NCI-H524 (cell line): Measurements from ENCODE around the gene GRIK5.
"Not testable (repeated sequence)": the region's sequence is repeated elsewhere in the genome, so short reads cannot be mapped to it uniquely, and the experiment has no call there.

ENCODE experiments used
- DNase-seq, 2 experiments: peaks; one replicate each; lab custom pipeline; 2025; lab: John Stamatoyannopoulos, UW

GRIK5 gene

GRCh38 chr19:42051166-42052115 is 18.6 kb downstream of the GRIK5 start:
- peak in 1 of 2 experiments; percentile 24 for DNase-seq

GRCh38 chr19:42048992-42049391 is 21.0 kb downstream of the GRIK5 start:
- no peak for DNase-seq

- DNase-seq, result no peak
Measured at GRCh38 chr19:42045575-42045974, 24.4 kb downstream of the GRIK5 start.

GRCh38 chr19:42042455-42043170 is 27.4 kb downstream of the GRIK5 start:
- peak; percentile 62 to 78 for DNase-seq

- not testable (repeated sequence) for DNase-seq
Measured at GRCh38 chr19:42040491-42040890, 29.5 kb downstream of the GRIK5 start.

- no peak for DNase-seq
Measured at GRCh38 chr19:42040031-42040430, 30.0 kb downstream of the GRIK5 start.

- DNase-seq, result peak; percentile 94 to 97
Measured at GRCh38 chr19:42038666-42039065, 31.3 kb downstream of the GRIK5 start.

GRCh38 chr19:42037649-42038048 is 32.4 kb downstream of the GRIK5 start:
- DNase-seq, result no peak

GRCh38 chr19:42034640-42035391 is 35.2 kb downstream of the GRIK5 start:
- DNase-seq, result peak; percentile 68 to 82

- no peak for DNase-seq
Measured at GRCh38 chr19:42033413-42033812, 36.6 kb downstream of the GRIK5 start.

- DNase-seq, result peak; percentile 75 to 93
Measured at GRCh38 chr19:42032431-42032830, 37.6 kb downstream of the GRIK5 start.

- peak; percentile 77 to 89 for DNase-seq
Measured at GRCh38 chr19:42030645-42031440, 39.2 kb downstream of the GRIK5 start.

- DNase-seq, result peak in 1 of 2 experiments; percentile 27
Measured at GRCh38 chr19:42028304-42029216, 41.4 kb downstream of the GRIK5 start.

GRCh38 chr19:42024622-42025111 is 45.3 kb downstream of the GRIK5 start:
- no peak for DNase-seq

GRCh38 chr19:42023943-42024260 is 46.1 kb downstream of the GRIK5 start:
- no peak for DNase-seq

- DNase-seq, result peak in 1 of 2 experiments; percentile 52
Measured at GRCh38 chr19:42023121-42023942, 46.7 kb downstream of the GRIK5 start.

- DNase-seq, result no peak
Measured at GRCh38 chr19:42022616-42023015, 47.4 kb downstream of the GRIK5 start.

GRCh38 chr19:42021185-42021584 is 48.8 kb downstream of the GRIK5 start:
- DNase-seq, result no peak

GRCh38 chr19:42018503-42019193 is 51.4 kb downstream of the GRIK5 start:
- DNase-seq, result no peak
